ENCODE results near the gene DLEC1. TPM values are rescaled to one million over a fixed set of nuclear protein-coding genes. Genes with fewer than 3 reads are reported as not detected.

Gene DLEC1
- total and polyA plus RNA-seq, 9 of the 15 experiments (the other 6 are each of a cell fraction or from before 2014, with no cell fraction given): 0.07 to 0.08 TPM; not detected in 7

DNA sequence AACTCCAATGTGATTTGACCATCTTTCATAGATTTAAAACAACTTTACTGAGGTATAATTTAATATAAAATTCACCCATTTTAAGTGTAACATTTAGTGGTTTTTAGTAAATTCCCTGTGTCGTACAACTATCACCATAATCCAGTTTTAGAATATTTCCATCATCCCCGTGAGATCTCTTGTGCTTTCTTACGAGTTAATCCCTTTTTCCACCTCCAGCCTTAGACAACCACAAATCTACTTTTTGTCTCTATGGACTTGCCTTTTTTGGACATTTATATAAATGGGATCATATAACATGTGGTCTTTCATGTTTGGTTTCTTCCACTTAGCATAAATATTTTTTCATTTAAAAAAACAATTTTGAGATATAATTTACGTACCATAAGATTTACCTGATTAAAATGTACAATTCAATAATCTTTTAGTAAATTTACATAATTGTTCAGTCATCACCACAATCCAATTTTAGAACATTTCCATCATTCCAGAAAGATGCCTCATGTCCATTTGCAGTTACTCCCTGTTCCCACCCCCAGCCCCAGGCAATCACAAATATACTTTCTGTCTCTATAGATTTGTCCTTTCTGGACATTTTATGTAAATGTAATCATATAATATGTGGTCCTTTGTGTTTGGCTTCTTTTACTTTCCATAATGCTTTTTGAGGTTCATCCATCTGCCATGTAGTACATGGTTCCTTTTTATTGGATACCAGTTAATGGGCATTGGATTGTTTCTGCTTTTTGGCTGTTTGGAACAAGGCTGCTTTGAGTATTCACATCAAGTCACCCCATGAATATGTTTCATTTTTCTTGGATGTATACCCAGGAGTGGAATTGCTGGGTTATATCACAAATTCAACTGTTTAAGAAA is 129.4 kb downstream of the DLEC1 start (continued):
- TF ChIP-seq, protein P1, sequence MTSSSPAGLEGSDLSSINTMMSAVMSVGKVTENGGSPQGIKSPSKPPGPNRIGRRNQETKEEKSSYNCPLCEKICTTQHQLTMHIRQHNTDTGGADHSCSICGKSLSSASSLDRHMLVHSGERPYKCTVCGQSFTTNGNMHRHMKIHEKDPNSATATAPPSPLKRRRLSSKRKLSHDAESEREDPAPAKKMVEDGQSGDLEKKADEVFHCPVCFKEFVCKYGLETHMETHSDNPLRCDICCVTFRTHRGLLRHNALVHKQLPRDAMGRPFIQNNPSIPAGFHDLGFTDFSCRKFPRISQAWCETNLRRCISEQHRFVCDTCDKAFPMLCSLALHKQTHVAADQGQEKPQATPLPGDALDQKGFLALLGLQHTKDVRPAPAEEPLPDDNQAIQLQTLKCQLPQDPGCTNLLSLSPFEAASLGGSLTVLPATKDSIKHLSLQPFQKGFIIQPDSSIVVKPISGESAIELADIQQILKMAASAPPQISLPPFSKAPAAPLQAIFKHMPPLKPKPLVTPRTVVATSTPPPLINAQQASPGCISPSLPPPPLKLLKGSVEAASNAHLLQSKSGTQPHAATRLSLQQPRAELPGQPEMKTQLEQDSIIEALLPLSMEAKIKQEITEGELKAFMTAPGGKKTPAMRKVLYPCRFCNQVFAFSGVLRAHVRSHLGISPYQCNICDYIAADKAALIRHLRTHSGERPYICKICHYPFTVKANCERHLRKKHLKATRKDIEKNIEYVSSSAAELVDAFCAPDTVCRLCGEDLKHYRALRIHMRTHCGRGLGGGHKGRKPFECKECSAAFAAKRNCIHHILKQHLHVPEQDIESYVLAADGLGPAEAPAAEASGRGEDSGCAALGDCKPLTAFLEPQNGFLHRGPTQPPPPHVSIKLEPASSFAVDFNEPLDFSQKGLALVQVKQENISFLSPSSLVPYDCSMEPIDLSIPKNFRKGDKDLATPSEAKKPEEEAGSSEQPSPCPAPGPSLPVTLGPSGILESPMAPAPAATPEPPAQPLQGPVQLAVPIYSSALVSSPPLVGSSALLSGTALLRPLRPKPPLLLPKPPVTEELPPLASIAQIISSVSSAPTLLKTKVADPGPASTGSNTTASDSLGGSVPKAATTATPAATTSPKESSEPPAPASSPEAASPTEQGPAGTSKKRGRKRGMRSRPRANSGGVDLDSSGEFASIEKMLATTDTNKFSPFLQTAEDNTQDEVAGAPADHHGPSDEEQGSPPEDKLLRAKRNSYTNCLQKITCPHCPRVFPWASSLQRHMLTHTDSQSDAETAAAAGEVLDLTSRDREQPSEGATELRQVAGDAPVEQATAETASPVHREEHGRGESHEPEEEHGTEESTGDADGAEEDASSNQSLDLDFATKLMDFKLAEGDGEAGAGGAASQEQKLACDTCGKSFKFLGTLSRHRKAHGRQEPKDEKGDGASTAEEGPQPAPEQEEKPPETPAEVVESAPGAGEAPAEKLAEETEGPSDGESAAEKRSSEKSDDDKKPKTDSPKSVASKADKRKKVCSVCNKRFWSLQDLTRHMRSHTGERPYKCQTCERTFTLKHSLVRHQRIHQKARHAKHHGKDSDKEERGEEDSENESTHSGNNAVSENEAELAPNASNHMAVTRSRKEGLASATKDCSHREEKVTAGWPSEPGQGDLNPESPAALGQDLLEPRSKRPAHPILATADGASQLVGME (CRISPR knock-in tag; IDR thresholded peaks at IDR 0.05): no peak
- no peak for TF ChIP-seq ZNF347 (CRISPR knock-in tag; IDR thresholded peaks at IDR 0.05; ENCODE audit: low read depth)
- no peak for TF ChIP-seq GTF2E2 (tag; IDR thresholded peaks at IDR 0.05)
- no peak for TF ChIP-seq SREBF1 (IDR thresholded peaks at IDR 0.05; ENCODE audit: borderline replicate concordance, low read depth, low read length)
